Endothelial cell of umbilical vein (primary cell): ENCODE data around the gene GOLT1B.

ENCODE experiments used
- EZH2 ChIP-seq: IDR thresholded peaks from 2 replicates; pipeline ENCODE4 v1.6.1; 2012; ENCODE audit warnings: borderline replicate concordance, low read depth, mild to moderate bottlenecking, moderate library complexity, low read length, inconsistent platforms; ENCODE audit not compliant: severe bottlenecking
- POLR2A ChIP-seq: IDR thresholded peaks from 2 replicates; pipeline ENCODE4 v1.6.1; 2012; ENCODE audit warnings: low read depth, mild to moderate bottlenecking, control low read depth, low read length
- POLR2AphosphoS5 ChIP-seq: IDR thresholded peaks from 2 replicates; pipeline ENCODE4 v1.6.1; 2012; ENCODE audit warnings: low read depth, mild to moderate bottlenecking, control low read depth, low read length, moderate library complexity; ENCODE audit not compliant: insufficient read depth
- TF ChIP-seq, protein P1 (sequence below), 2 donors: IDR thresholded peaks; 1 replicate in 1 of 2; 2 replicates in 1 of 2; pipeline ENCODE4 v1.5.1; 2011; ENCODE audit warnings: low read length in 2 of 2, mild to moderate bottlenecking in 2 of 2, moderate library complexity in 2 of 2, control low read depth in 1 of 2, inconsistent platforms in 1 of 2, low read depth in 1 of 2; ENCODE audit not compliant: insufficient read depth in 1 of 2; ENCODE audit errors: extremely low read depth in 1 of 2
- TF ChIP-seq, protein P2 (sequence below): IDR thresholded peaks from 2 replicates; pipeline ENCODE4 v1.6.1; 2011; ENCODE audit not compliant: insufficient read depth, insufficient read length

DNA sequence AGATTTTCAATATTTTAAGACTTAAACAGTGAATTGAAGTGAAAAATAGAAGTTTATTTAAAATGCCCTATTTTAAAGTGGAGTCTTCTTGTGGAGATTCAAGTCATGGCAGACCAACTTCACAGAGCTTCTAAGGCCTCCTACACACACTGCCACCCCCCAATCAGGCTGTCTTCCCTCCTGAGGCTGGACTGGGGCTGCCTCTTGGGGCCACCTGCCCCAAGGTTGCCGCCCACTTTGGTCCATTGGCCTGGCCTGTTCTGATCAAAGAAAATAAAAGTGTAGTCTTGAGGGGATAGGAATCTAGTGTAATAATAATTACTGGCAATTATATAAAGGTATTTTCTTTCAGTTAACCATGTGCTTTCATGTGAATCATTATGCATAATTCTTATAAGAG is 1.3 kb downstream of the GOLT1B start:
- TF ChIP-seq, protein P1, sequence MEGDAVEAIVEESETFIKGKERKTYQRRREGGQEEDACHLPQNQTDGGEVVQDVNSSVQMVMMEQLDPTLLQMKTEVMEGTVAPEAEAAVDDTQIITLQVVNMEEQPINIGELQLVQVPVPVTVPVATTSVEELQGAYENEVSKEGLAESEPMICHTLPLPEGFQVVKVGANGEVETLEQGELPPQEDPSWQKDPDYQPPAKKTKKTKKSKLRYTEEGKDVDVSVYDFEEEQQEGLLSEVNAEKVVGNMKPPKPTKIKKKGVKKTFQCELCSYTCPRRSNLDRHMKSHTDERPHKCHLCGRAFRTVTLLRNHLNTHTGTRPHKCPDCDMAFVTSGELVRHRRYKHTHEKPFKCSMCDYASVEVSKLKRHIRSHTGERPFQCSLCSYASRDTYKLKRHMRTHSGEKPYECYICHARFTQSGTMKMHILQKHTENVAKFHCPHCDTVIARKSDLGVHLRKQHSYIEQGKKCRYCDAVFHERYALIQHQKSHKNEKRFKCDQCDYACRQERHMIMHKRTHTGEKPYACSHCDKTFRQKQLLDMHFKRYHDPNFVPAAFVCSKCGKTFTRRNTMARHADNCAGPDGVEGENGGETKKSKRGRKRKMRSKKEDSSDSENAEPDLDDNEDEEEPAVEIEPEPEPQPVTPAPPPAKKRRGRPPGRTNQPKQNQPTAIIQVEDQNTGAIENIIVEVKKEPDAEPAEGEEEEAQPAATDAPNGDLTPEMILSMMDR (IDR thresholded peaks at IDR 0.05; ENCODE audit: extremely low read depth in 1 of 2, insufficient read depth in 1 of 2, low read depth in 1 of 2, low read length in 2 of 2), result no peak
- TF ChIP-seq, protein P2, sequence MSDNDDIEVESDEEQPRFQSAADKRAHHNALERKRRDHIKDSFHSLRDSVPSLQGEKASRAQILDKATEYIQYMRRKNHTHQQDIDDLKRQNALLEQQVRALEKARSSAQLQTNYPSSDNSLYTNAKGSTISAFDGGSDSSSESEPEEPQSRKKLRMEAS, result no peak
- TF ChIP-seq POLR2A (no peak), POLR2AphosphoS5 (no peak), EZH2 (no peak)
